ENCODE data around the gene DUS2. TPM values are rescaled to one million over a fixed set of nuclear protein-coding genes. Genes with fewer than 3 reads are reported as not detected.

The DUS2 gene
- total and polyA plus RNA-seq, 7 donors = 3.4 to 15.1 (median 9.5) TPM

DNA sequence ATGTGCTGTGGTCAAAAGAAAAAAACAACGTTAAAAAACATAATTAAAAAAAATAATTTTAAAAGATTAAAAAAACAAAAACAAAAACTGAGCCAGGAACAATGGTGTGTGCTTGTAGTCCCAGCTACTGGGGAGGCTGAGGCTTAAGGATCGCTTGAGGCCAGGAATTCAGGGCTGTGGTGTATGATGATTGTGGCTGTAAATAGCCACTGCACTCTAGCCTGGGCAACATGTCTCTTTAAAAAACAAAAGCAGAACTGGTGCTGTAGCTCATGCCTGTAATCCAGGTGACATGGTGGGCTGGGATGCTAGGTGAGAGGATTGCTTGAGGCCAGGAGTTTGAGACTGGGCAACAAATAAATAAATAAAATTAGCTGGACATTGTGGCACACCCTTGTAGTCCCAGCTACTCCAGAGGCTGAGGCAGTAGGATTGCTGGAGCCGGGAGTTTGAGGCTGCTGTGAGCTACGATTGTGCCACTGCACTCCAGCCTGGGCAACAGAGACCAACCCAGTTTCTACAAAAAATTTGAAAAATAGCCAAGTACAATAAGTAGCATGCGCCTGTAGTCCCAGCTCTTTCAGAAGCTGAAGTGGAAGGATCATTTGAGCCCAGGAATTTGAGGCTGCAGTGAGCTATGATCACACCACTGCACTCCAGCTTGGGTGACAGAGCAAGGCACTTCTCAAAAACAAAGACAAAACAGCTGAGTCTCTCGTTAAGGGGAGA lies 105.7 kb downstream of the DUS2 start:
- Histone ChIP-seq H3K27ac (peak overlapping the region; percentile 78), H3K4me1 (peaks cover 51% of the 10 kb centered on the region), H3K4me3 (peak overlapping the region; percentile 9), H3K27me3 (ENCODE audit: insufficient read depth in 3 of 3, low read length in 2 of 3) (no peaks in the 10 kb centered on the region), H3K9me3 (no peaks in the 10 kb centered on the region), H3K36me3 (ENCODE audit: insufficient read depth in 1 of 2, low read depth in 1 of 2) (peaks cover 0 to 13% of the 10 kb centered on the region in 2 donors)
- WGBS, 3 donors = 40 to 48% (median 41%) methylated on average over 6 of the region's 6 CpGs
- ATAC-seq = peak; percentile 67 to 82 (median 70)
- intact Hi-C loops (cut with DNase I) = no loop called here
- DNase-seq = no peak
- TF ChIP-seq, protein P1, sequence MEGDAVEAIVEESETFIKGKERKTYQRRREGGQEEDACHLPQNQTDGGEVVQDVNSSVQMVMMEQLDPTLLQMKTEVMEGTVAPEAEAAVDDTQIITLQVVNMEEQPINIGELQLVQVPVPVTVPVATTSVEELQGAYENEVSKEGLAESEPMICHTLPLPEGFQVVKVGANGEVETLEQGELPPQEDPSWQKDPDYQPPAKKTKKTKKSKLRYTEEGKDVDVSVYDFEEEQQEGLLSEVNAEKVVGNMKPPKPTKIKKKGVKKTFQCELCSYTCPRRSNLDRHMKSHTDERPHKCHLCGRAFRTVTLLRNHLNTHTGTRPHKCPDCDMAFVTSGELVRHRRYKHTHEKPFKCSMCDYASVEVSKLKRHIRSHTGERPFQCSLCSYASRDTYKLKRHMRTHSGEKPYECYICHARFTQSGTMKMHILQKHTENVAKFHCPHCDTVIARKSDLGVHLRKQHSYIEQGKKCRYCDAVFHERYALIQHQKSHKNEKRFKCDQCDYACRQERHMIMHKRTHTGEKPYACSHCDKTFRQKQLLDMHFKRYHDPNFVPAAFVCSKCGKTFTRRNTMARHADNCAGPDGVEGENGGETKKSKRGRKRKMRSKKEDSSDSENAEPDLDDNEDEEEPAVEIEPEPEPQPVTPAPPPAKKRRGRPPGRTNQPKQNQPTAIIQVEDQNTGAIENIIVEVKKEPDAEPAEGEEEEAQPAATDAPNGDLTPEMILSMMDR (IDR thresholded peaks at IDR 0.05) = no peak

Other genes starting within 250 kb of the DUS2 start
- gene RANBP10, start 216.7 kb upstream of the DUS2 start, total RNA-seq = 10 to 100 TPM; 17.6 to 27.9 (median 25.2) TPM
- 10 to 100 TPM in 2 of 3 donors, 1 to 10 TPM in 1; 9.1 to 16.3 (median 11.1) TPM for gene RANBP10, start 216.7 kb upstream of the DUS2 start, polyA plus RNA-seq
- under 1 TPM; 0.29 to 0.88 (median 0.60) TPM for gene TSNAXIP1, start 216.4 kb upstream of the DUS2 start, total RNA-seq
- gene TSNAXIP1, start 216.4 kb upstream of the DUS2 start, polyA plus RNA-seq = 1 to 10 TPM in 1 of 3 donors, under 1 TPM in 2; 0.27 to 1.4 (median 0.65) TPM
- gene THAP11, start 181.0 kb upstream of the DUS2 start, total RNA-seq = 10 to 100 TPM; 30.2 to 37.8 (median 35.0) TPM
- gene THAP11, start 181.0 kb upstream of the DUS2 start, polyA plus RNA-seq = 10 to 100 TPM; 31.9 to 78.6 (median 35.0) TPM
- gene NUTF2, start 176.4 kb upstream of the DUS2 start, total RNA-seq = 100 to 1,000 TPM in 2 of 4 donors, 10 to 100 TPM in 2; 77.4 to 104 (median 96.8) TPM
- gene NUTF2, start 176.4 kb upstream of the DUS2 start, polyA plus RNA-seq = 100 to 1,000 TPM; 129 to 170 (median 134) TPM
- gene CENPT, start 175.6 kb upstream of the DUS2 start, total RNA-seq = 10 to 100 TPM; 17.2 to 26.4 (median 19.2) TPM
- gene CENPT, start 175.6 kb upstream of the DUS2 start, polyA plus RNA-seq = 10 to 100 TPM; 13.8 to 19.9 (median 19.9) TPM
- gene EDC4, start 150.2 kb upstream of the DUS2 start, total RNA-seq = 10 to 100 TPM; 33.8 to 52.1 (median 42.1) TPM
- 10 to 100 TPM; 21.1 to 32.2 (median 23.8) TPM for gene EDC4, start 150.2 kb upstream of the DUS2 start, polyA plus RNA-seq
- 1 to 10 TPM in 1 of 4 donors, under 1 TPM in 1, not detected in 2; 0.77 to 1.1 TPM for gene NRN1L, start 138.4 kb upstream of the DUS2 start, total RNA-seq
- under 1 TPM; 0.23 to 0.38 (median 0.37) TPM for gene NRN1L, start 138.4 kb upstream of the DUS2 start, polyA plus RNA-seq
- gene PSKH1, start 130.0 kb upstream of the DUS2 start, total RNA-seq = 10 to 100 TPM; 11.3 to 18.8 (median 16.4) TPM
- gene PSKH1, start 130.0 kb upstream of the DUS2 start, polyA plus RNA-seq = 10 to 100 TPM in 2 of 3 donors, 1 to 10 TPM in 1; 9.6 to 16.9 (median 11.0) TPM
- 1 to 10 TPM in 1 of 4 donors, under 1 TPM in 3; 0.27 to 1.1 (median 0.79) TPM for gene CTRL, start 91.4 kb upstream of the DUS2 start, total RNA-seq
- 1 to 10 TPM; 1.1 TPM for gene CTRL, start 91.4 kb upstream of the DUS2 start, polyA plus RNA-seq
- 10 to 100 TPM; 27.6 to 34.7 (median 31.6) TPM for gene PSMB10, start 86.4 kb upstream of the DUS2 start, total RNA-seq
- 10 to 100 TPM; 55.0 to 98.6 (median 67.3) TPM for gene PSMB10, start 86.4 kb upstream of the DUS2 start, polyA plus RNA-seq
- gene LCAT, start 79.2 kb upstream of the DUS2 start, total RNA-seq = 10 to 100 TPM in 2 of 4 donors, 1 to 10 TPM in 2; 5.9 to 15.1 (median 10.2) TPM
- 1 to 10 TPM; 4.1 to 8.6 (median 4.7) TPM for gene LCAT, start 79.2 kb upstream of the DUS2 start, polyA plus RNA-seq
- 10 to 100 TPM; 24.1 to 89.5 (median 34.9) TPM for gene SLC12A4, start 54.6 kb upstream of the DUS2 start, total RNA-seq
- gene SLC12A4, start 54.6 kb upstream of the DUS2 start, polyA plus RNA-seq = 10 to 100 TPM; 18.3 to 34.8 (median 26.0) TPM
- gene DPEP3, start 42.8 kb upstream of the DUS2 start, total RNA-seq = under 1 TPM in 3 of 4 donors, not detected in 1; 0.10 to 0.22 (median 0.17) TPM
- gene DPEP3, start 42.8 kb upstream of the DUS2 start, polyA plus RNA-seq = under 1 TPM in 2 of 3 donors, not detected in 1; 0.12 to 0.45 TPM
- 1 to 10 TPM in 1 of 4 donors, under 1 TPM in 2, not detected in 1; 0.25 to 1.1 (median 0.82) TPM for gene DPEP2, start 23.8 kb upstream of the DUS2 start, total RNA-seq
- gene DPEP2, start 23.8 kb upstream of the DUS2 start, polyA plus RNA-seq = under 1 TPM; 0.23 to 0.29 (median 0.27) TPM
- not detected for gene DPEP2NB, start 7.4 kb upstream of the DUS2 start, total RNA-seq
- under 1 TPM in 1 of 3 donors, not detected in 2; 0.05 TPM for gene DPEP2NB, start 7.4 kb upstream of the DUS2 start, polyA plus RNA-seq
- 10 to 100 TPM; 10.0 to 19.3 (median 14.4) TPM for gene DDX28, start 52 bp upstream of the DUS2 start, total RNA-seq
- gene DDX28, start 52 bp upstream of the DUS2 start, polyA plus RNA-seq = 10 to 100 TPM; 11.9 to 20.2 (median 12.6) TPM
- 10 to 100 TPM; 40.8 to 53.5 (median 44.0) TPM for gene NFATC3, start 62.1 kb downstream of the DUS2 start, total RNA-seq
- 10 to 100 TPM in 2 of 3 donors, 1 to 10 TPM in 1; 9.8 to 43.1 (median 17.3) TPM for gene NFATC3, start 62.1 kb downstream of the DUS2 start, polyA plus RNA-seq
- gene ESRP2, start 212.8 kb downstream of the DUS2 start, total RNA-seq = not detected
- under 1 TPM; 0.03 to 0.08 (median 0.05) TPM for gene ESRP2, start 212.8 kb downstream of the DUS2 start, polyA plus RNA-seq
- gene PLA2G15, start 222.1 kb downstream of the DUS2 start, total RNA-seq = 10 to 100 TPM; 28.0 to 65.0 (median 31.0) TPM
- 10 to 100 TPM; 13.0 to 31.7 (median 22.6) TPM for gene PLA2G15, start 222.1 kb downstream of the DUS2 start, polyA plus RNA-seq
- 100 to 1,000 TPM in 1 of 4 donors, 10 to 100 TPM in 3; 25.6 to 217 (median 70.5) TPM for gene SLC7A6, start 241.2 kb downstream of the DUS2 start, total RNA-seq
- 10 to 100 TPM in 2 of 3 donors, 1 to 10 TPM in 1; 9.2 to 55.2 (median 36.4) TPM for gene SLC7A6, start 241.2 kb downstream of the DUS2 start, polyA plus RNA-seq

All from psoas muscle (tissue), 8 donors.